Measurements from ENCODE around the gene RAPGEF4.
A peak's percentile ranks its signal among the peaks of the same experiment; 100 is the strongest.
"Not testable (repeated sequence)": the region's sequence is repeated elsewhere in the genome, so short reads cannot be mapped to it uniquely, and the experiment has no call there.

The RAPGEF4 gene

DNA sequence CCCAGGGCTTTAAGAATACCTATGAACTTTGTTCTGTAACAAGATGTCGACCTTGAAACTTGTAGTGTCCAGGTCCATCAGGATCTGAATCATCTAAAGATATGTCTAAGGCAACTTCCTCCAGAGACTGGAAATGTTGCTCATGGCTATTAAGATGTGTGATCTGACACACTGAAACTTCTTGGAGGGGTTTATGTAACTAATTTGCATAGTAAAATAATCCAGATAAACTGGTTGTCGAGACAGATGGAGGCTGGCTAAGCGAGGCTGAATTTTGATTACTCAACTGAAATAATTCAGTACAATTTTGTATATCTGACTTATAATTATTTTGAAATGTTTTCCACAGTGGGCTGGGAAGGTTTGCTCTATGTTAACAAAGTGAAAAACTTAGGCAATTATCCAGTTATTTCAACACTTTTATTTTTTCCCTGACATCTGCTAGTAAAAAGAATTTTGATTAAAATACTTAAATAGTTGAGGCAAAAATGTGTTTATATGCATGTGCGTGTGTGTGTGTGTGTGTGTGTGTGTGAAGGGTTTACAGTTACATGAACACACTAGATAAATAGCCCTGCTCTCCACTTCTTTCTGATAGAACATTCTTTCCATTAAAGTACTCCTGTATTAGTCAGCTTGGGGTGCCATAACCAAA lies 328.6 kb downstream of the RAPGEF4 start:
- no peak for DNase-seq (ENCODE audit: low spot score)

GRCh38 chr2:173066887-173067676 lies 331.4 kb downstream of the RAPGEF4 start:
- DNase-seq (ENCODE audit: low spot score): no peak

- DNase-seq (ENCODE audit: low spot score): no peak
Measured at GRCh38 chr2:173075056-173075780, 339.6 kb downstream of the RAPGEF4 start.

GRCh38 chr2:173075781-173076580 lies 340.3 kb downstream of the RAPGEF4 start, which contains the start of gene MAP3K20:
Gene MAP3K20 (plus strand): TSS chr2:173075846. CDS start chr2:173091032, 15,186 bp downstream.
- DNase-seq (ENCODE audit: low spot score): peak; percentile 42

GRCh38 chr2:173076581-173077345 lies 341.1 kb downstream of the RAPGEF4 start:
- peak; percentile 28 for DNase-seq (ENCODE audit: low spot score)

DNA sequence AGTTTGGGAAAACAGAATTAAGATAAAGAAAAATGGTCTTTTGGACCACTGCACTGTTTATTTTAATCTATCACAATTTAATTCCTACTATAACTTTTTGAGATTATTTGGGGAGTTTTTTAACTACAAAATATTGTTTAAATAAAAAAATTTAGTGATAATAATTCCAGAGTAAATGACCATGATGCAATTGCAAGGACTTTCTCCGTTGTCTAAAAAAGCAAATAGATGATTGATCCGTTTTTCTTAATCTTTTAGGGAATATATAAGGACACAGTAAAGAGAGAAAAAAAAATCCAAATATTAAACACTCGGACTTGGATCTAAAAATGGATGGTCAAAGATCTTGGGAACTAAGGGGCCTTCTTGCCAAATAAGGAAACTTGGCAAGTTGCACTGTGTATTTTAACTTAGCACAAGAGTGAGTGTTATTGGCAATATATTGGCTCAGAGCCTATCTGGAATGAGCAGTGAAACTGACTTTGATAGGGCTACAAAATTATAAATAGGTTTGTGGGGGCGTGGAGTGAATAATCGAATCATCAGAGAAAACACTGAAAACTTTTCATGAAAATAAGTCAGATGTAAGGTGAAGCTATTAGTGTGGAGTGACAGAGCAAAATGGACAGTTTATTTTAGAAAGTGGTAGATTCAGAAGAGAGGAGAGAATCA lies 342.0 kb downstream of the RAPGEF4 start:
- DNase-seq (ENCODE audit: low spot score): no peak

DNA sequence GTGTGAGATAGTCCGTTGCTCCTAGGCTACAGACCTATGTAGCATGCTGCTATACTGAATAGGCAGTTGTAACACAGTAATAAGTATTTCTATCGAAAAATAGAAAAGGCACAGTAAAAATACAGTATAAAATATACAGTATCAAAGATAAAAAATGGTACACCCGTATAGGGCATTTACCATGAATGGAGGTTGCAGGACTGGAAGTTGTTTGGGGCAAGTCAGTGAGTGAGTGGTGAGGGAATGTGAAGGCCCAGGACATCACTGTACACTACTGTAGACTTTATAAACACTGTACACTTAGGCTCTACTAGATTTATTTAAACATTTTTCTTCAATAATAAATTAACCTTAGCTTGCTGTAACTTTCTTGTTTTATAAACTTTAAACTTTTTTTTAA lies 343.5 kb downstream of the RAPGEF4 start:
- DNase-seq (ENCODE audit: low spot score): no peak

- DNase-seq (ENCODE audit: low spot score): no peak
Measured at GRCh38 chr2:173079973-173080860, 344.6 kb downstream of the RAPGEF4 start.

DNA sequence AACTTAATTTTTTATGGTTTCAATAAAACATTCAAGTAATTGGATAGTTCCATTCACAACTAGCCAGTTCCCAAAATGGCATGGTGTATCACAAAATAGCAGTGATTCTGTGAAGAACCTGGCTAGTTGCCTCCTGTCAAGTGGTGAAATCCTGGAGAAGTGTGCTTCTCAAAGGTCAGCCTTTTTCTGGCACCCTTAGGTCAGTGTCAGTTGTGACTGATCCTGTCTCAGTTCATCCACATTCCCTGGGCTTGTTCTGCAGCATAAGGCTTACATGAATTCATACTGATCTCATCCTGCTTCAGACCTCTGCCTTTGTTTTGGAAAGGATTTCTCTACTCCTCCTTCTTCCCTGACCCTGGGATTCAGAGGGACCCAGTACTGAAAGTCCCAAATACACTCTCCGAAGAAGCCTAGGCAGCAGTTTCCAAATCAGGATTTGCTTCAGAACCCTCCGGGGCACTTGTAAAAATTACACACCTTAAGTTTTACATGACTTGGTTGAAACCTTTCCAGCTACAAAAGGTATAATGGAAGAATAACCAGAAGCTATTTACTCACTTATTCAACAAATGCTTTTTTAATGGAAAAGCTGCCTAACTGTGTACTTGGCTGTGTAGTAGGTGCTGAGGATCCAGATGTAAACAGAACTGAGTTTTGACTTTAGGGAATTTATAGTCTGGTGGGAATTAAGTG lies 351.0 kb downstream of the RAPGEF4 start:
- DNase-seq (ENCODE audit: low spot score): no peak

- DNase-seq (ENCODE audit: low spot score): no peak
Measured at GRCh38 chr2:173087214-173087581, 351.6 kb downstream of the RAPGEF4 start.

DNA sequence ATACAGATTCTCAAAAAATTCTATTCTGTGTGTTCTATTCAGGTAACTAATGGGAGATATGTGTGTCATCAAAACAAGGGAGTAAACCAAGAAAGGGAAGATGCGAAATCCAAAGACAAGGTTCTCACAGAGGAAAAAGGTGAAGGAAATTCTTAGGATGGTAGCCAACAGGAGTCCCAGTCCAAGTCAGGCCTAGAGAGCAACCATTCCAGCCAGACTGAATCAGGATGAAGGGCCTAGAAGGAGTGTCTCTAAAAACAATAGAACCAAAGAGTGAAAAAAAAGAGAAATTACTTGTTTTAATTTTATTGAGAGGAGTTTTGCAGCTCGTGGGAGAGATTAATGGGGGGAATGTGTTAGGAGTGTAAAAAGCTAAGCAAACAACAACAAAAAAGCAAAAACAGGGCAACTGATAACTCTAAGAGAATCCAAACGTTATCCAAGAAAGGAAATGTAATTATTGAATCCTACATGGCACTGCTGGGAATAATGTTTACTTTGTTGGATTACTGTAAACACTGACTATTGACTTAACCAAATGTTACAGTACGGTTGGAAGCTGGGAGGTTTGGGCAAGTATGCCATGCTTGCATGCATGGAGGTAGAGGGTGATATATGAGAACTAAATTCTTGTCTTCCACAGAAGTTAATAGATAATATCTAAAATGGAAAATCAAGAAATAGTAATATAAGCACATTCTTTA lies 352.3 kb downstream of the RAPGEF4 start:
- peak; percentile 27 for DNase-seq (ENCODE audit: low spot score)

GRCh38 chr2:173090276-173090877 lies 354.7 kb downstream of the RAPGEF4 start:
- no peak for DNase-seq (ENCODE audit: low spot score)

- no peak for DNase-seq (ENCODE audit: low spot score)
Measured at GRCh38 chr2:173090973-173091660, 355.5 kb downstream of the RAPGEF4 start.

DNA sequence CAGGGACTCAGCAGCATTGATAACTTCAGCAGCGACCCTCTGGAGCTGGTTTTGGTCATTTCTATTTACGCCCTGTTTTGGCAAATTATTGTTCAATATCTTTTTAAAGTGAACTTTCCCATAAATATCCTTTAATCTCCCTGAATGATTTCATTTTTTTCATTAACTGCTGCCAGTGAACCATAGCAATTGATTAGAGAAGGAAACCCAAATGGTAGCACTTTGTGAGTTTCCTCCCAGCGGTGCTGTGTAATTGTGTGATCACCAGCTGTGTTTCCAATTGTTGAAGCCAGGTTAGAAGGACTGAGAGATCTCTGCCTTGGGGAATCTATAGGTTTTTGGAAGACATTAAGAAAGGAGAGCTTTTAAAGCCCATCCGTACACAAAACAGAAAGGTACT lies 356.3 kb downstream of the RAPGEF4 start:
- no peak for DNase-seq (ENCODE audit: low spot score)

- DNase-seq (ENCODE audit: low spot score): no peak
Measured at GRCh38 chr2:173092844-173093402, 357.3 kb downstream of the RAPGEF4 start.

DNA sequence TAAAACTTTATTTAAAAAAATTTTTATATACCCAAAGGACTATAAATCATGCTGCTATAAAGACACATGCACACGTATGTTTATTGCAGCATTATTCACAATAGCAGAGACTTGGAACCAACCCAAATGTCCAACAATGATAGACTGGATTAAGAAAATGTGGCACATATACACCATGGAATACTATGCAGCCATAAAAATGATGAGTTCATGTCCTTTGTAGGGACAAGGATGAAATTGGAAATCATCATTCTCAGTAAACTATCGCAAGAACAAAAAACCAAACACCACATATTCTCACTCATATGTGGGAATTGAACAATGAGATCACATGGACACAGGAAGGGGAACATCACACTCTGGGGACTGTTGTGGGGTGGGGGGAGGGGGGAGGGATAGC lies 358.0 kb downstream of the RAPGEF4 start:
- not testable (repeated sequence) for DNase-seq (ENCODE audit: low spot score)

GRCh38 chr2:173094731-173095130 lies 359.1 kb downstream of the RAPGEF4 start:
- DNase-seq (ENCODE audit: low spot score): no peak

All from HuH-7.5 (cell line).